Ovary (tissue), 3 donors: ENCODE data around the gene HECW1.

ENCODE experiments used
- EP300 ChIP-seq: sonication (generic); formaldehyde crosslinking; IDR thresholded peaks from one replicate; pipeline ENCODE4 v1.6.1; 2017; ENCODE audit warnings: antibody characterized with exemption
- POLR2A ChIP-seq: fragments of 450-650 bp; IDR thresholded peaks from one replicate; pipeline ENCODE4 v1.6.1; 2017; ENCODE audit warnings: antibody characterized with exemption, mild to moderate bottlenecking, moderate library complexity
- TF ChIP-seq, protein P1 (sequence below), 3 donors: fragments of 450-650 bp in 2 of 3; fragments of 200-600 bp in 1 of 3; IDR thresholded peaks; one replicate each; pipeline versions ENCODE4 v1.5.1 to v1.8.0; 2016 to 2022; ENCODE audit warnings: antibody characterized with exemption in 3 of 3, mild to moderate bottlenecking in 1 of 3
- donor health status: DM: no; HTN: no; CAD: no.

DNA sequence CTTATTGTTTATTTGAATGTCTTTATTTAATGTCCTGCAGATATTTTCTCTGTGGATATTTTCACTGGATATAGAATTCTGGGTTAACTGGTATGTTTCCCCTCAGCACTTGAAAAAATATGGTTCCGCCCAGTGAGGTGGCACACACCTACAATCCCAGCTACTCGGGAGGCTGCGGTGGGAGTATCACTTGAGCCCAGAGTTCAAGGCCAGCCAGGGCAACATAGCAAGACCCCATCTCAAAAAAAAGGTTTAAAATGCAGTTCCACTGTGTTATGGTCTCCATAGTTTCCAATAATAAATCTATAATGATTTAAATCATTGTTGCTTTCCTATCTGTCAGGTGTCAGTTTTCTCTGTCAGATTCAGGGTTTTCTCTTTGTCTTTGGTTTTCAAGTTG lies 305.0 kb downstream of the HECW1 start:
- TF ChIP-seq, protein P1, sequence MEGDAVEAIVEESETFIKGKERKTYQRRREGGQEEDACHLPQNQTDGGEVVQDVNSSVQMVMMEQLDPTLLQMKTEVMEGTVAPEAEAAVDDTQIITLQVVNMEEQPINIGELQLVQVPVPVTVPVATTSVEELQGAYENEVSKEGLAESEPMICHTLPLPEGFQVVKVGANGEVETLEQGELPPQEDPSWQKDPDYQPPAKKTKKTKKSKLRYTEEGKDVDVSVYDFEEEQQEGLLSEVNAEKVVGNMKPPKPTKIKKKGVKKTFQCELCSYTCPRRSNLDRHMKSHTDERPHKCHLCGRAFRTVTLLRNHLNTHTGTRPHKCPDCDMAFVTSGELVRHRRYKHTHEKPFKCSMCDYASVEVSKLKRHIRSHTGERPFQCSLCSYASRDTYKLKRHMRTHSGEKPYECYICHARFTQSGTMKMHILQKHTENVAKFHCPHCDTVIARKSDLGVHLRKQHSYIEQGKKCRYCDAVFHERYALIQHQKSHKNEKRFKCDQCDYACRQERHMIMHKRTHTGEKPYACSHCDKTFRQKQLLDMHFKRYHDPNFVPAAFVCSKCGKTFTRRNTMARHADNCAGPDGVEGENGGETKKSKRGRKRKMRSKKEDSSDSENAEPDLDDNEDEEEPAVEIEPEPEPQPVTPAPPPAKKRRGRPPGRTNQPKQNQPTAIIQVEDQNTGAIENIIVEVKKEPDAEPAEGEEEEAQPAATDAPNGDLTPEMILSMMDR (IDR thresholded peaks at IDR 0.05): no peak
- TF ChIP-seq POLR2A (no peak), EP300 (no peak)
